GM19238 (cell line): Measurements from ENCODE around the gene RASA3.
"Not testable (repeated sequence)": the region's sequence is repeated elsewhere in the genome, so short reads cannot be mapped to it uniquely, and the experiment has no call there.

Experiments
- DNase-seq: peaks from one replicate; pipeline ENCODE4 v3.0.0; 2011; ENCODE audit warnings: low spot score; ENCODE audit not compliant: insufficient read length

The RASA3 gene

DNA sequence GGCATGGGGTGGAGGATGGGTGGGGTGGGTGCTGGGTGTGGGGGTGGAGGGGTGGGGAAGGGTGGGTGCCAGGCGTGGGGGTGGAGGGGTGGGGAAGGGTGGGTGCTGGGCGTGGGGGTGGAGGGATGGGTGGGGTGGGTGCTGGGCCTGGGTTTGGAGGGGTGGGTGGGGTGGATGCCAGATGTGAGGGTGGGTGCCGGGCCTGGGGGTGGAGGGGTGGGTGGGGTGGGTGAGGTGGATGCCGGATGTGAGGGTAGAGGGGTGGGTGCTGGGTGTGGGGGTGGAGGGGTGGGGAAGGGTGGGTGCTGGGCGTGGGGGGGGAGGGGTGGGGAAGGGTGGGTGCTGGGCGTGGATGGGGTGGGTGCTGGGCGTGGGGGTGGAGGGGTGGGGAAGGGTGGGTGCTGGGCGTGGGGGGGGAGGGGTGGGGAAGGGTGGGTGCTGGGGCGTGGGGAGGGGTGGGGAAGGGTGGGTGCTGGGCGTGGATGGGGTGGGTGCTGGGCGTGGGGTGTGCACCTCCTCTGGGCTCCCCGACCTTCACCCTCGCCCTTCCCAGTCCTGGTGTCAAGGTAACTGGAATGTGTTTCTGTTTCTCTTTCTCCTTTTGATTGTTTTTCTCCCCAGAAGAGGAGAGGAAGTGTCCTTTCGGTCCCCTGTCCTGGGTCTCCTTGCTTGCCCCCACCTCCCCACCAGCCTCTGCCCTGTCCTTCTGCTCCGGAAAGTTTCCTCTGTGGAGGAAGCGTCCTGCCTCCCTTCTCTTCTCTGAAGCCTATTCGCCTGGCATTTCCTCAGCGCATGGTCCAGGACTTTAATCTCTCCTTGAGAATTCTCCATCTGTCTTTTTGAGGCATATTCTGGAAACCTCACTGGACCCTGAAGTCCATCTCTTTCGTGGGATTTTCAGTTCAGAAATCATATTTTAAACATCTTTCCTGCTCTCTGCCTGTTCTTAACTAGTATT, 23.8 kb upstream of the RASA3 start:
- DNase-seq = no peak

DNA sequence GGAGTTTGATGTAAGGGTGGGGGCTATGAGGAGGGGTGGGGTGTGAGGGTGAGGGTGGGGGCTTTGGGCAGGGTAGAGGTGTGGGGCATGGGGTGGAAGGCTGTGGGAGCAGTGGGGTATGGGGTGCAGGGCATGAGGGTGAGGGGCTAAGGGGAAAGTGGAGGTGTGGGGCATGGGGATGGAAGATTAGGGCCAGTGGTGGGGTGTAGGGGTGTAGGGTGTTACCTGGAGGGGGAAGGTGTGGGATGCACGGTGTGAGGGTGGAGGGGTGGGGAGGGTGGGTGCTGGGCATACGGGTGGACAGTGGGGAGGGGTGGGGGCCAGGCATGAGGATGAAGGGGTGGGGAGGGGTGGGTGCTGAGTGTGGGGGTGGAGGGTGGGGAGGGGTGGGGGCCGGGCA, 22.9 kb upstream of the RASA3 start:
- no peak for DNase-seq

DNA sequence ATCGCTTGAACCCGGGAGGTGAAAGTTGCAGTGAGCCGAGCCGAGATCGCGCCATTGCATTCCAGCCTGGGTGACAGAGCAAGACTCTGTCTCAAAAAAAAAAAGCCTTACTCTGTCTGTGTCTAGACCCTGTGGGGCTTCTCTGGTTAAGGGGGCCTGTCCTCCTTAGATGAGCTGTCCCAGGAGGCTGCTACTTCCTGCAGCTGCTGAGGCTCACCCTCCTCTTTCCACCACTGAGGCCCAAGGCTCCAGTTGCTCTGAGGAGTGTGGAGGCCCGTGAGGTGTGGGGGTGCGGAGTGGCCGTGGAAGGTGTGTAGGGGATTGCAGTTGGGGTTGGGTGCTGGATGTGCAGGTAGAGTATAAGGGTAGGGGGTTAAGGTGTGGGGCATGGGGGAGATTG, 22.1 kb upstream of the RASA3 start:
- no peak for DNase-seq

DNA sequence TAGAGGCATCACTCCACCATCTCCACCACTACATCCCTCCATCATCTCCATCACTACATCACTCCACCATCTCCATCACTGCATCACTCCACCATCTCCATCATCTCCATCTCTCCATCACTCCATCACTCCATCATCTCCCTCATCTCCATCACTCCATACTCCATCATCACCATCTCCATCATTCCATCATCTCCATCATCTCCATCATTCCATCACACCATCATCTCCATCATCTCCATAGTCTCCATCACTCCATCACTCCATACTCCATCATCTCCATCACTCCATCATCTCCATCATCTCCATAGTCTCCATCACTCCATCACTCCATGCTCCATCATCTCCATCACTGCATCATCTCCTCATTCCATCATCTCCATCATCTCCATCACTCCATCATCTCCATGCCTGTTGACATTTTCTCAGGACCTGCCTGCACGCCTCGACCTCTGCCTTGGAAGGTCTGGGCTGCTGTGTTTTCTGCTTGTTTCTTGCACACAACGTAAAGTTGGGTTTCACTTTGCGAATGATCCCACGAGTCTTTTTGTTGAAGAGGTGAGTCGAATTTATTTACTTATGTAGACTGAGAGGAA, 21.2 kb upstream of the RASA3 start:
- DNase-seq = no peak

DNA sequence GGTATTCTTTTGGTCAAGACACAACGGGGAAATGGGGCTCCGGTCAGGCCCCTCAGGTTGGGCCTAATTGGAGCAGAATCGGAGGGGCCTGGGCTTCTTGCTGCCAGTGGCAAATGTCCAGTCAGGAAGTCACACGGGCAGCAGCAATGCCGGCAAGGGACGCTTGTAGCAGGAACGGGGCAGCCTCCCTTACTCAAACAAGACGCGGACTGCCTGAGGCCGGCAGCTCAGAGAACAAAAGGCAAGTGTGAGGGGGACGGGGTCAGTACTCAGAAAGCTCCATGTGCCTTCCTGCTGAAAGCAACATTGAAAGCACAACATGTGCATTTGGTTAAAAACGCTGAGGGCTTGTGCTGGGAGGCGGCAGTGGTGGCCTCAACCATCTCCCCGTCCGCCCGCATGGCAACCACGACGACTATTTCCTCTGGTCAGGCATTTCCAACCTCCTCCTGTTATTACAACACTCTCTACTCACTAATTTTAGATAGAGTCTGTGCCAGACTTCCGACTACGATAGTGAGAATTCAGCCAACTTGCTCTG, 20.5 kb upstream of the RASA3 start:
- no peak for DNase-seq

DNA sequence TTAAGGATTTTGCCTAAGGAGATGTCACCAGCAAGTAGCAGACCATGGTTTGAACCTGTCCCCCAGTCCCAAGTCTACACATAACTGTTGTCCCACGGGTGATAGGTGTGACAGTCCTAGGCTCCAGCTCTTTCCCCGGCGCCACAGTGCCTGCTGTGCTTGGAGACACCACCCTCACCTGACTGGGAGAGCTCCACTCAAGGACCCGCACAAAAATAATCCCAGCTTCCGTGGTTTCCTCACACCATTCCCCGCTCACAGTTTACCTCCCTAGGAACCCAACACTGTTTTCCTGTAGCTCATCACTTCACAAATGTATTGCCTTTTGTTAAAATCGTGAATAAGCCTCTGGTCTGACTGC, 19.8 kb upstream of the RASA3 start:
- no peak for DNase-seq

DNA sequence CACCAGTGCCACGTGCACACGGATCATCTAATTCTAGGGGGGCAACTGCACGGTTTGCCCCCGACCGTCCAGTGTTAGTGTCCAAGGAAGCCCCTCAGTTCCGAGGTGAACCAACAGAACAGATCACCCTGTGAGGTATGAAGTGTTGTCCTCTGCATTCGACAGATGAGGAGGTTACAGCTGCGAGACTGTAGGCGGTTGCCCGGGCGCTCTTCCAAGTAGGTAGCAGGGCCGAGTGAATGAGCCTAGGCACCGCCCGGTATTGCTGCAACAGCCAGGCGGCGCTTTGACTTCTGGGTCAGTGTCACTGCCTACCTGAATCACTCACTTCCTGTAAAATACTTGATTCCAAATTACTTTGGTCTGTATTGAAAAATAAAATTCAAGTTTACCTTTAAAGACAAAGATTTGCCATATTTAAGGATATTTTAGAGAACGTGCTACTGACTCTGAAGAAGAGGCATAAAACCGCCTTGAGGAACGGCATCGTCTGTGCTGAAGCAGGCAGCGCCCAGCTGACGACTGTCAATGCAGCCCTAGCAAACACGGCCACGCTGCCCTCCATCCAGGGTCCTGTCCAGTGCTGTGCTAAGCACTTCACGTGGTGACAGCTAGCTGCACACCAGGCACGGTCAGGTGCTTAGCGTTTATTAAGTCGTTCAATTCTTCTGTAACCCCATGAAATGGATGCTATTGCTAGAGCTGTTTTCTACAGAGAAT, 19.3 kb upstream of the RASA3 start:
- no peak for DNase-seq

DNA sequence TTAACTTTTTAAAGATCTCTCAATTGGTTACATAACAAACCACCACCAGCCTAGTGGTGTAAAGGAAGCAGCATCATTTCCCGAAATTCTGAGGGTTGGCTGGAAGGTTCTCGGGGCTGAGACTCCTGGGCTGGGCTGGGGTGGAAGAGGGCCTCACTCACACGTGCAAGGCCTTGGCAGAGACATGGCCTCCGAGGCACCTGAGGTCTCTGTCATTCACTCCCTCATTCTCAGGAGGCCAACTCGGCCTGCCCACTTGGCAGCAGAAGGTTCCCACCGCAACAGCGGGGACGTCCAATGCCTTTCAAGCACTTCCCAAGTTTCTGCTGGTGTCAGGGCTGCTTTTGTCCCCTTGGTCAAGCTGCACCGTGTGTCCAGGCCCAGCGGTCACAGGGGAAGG, 18.6 kb upstream of the RASA3 start:
- no peak for DNase-seq

DNA sequence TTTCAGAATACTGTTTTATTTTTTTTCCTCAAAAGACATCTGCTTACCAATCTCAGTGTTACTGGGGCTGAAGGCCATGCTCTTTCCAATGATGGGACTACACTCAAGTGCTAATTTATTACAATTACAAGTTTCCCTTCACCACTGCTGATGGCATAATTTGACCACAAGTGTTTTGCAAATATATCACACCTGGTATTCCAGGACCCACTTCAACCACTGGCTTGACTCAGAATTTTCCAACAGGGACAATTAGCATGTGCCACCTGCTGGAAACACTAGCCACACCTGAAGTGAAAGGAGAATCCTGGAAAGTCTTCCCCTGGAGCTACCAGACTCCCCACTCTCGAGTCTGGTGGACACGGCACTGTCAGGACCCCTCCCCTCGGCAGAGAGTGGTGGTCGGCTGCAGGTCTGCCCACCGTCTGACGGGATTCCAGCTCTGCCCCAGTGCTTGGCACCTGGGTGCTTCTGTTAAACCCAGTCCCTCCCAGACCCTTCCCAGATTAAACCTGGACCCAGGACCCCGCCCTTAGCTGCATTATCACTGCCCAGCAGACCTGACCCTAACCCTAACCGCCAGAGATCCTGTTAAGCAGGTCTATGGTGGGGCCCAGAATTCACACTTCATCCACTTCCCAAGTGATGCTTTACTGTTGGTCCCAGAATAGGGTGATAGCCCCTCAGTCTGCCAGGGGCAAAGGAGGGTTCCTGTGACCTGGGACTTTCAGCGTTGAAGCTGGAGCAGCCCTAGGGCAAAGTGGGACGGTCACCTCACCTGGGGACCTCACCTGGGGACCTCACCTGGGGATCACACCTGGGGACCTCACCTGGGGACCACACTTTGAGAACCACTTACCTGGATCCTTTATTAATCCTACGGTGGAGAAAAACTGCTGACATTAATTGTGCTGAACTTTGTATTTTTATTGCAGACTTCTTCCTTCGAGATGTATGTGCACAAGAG, 17.6 kb upstream of the RASA3 start:
- DNase-seq = no peak

DNA sequence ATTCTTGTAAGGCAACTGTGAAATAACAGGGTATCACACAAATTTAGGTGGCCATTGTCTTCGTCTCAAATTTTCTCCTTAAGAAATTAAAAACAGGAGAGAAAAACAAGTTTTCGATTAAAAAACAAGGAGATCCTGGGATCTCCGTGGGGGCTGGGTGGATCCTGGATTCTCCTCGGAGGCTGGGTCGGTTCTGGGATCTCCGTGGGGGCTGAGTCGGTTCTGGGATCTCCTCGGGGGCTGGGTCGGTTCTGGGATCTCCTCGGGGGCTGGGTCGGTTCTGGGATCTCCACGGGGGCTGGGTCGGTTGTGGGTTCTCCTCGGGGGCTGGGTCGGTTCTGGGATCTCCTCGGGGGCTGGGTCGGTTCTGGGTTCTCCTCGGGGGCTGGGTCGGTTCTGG, 16.5 kb upstream of the RASA3 start:
- DNase-seq = not testable (repeated sequence)

DNA sequence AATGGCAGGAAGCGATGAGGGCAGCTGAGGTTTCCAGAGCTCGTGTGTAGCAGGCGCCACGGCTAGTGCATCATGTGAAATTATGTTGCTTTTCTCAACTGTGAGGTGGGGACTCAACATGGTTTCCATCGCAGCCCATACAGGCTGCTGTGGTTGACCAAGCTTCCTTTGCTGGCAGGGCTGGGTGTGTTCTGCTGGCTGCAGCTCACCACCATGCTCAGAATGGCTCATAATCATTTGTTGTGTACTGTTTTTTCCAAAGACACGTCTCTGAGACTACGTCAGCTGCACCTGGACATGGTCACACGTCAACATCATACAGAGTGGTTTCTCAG, 16.1 kb upstream of the RASA3 start:
- DNase-seq = peak; percentile 59

DNA sequence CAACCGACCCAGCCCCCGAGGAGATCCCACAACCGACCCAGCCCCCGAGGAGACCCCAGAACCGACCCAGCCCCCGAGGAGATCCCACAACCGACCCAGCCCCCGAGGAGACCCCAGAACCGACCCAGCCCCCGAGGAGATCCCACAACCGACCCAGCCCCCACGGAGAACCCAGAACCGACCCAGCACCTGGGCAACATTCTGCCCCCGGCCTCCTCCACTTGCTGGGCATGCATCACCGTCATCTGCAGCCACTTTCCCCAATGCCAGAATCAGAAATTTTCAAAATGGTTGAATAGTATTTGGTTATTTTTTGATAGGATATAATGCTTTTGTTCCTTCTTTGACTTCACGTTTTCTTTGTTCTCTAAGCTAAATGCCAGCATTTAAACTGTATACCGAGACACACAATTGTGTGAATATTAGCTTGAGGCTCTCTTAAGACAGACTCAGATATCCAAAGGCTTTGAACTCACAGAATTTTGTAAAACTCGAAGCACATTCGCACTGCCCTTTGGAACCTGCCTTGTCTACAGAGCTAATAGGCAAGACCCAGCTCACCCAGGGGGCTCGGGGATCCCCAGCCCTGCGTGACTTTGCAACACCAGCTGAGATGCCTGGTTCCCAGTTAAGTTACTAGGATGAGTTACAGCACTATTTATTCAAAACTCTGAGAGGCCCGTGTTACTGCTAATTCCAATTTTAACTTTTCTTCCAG, 15.5 kb upstream of the RASA3 start:
- no peak for DNase-seq

DNA sequence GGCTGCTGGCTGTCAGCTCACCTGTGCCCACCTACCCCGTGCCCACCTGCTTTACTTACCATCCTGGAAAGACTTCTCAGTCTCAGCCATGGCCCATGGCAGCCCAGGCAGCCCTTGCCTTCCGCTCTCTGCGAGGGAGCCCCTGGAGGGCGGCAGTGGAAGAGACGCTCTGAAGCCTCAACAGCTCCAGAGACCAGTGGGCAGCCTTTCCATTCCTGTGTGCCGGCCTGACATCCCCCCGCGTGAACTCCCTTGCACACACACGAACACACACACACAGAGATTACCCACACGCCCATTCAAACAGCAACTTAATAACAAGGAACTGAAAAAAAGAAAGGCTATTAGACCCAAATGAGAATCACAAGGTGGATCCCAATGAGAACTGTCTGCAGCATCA, 14.2 kb upstream of the RASA3 start:
- no peak for DNase-seq

DNA sequence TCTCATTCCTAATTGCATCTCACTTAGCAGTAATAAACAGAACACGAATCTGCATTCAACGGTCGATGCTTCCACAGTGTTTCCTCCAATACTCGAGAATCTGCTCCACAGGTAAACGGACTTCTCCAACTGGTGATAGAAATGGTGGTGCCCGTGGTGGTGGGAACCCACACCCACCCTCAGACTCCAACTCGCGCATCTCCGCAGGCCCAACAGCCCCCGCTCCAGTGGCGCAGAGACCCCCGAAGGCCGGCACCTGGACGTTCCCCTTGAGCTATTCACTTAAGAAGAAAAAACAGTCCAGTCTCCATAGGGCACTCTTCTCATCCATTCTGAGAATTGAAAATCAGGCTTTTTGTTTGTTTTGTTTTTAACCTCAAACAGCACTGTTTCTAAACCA, 13.8 kb upstream of the RASA3 start:
- DNase-seq = no peak

DNA sequence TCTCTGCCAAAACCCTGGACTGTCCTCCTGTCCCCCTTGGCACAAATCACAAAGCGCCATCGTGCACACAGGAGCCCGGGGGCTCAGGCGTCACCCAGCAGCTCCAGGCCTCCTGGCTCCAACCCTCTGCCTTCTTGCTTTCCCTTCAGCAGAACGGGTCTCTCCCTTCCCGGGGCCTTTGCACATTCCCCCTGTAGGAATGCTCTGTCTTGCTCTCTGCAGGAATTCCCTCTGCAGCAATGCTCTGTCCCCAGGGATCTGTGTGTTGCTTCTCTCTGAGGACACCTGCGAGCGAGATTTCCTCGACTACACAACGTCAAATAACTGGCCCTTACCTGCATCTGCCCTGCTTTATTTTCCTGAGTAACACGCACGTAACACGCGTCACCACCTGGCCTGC, 13.3 kb upstream of the RASA3 start:
- DNase-seq = no peak

DNA sequence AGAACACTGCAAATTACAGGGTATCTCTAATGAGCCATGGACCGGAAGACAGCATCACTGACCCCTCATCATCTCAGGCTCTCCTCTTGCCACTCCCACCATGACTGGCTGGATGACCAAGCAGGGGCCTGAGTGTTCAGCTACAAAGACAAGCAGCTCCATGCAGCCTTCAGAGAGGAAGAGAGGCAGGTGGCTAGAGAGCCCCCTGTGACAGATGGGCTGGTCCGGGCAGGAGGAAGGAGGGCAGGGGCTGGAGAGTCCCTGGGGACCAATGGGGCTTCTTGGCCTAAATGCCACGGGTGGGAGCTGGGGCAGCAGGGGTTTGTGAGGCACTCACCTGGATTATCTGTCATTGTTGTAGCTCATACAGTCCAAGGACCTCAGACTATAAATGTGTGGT, 12.8 kb upstream of the RASA3 start:
- DNase-seq = no peak

DNA sequence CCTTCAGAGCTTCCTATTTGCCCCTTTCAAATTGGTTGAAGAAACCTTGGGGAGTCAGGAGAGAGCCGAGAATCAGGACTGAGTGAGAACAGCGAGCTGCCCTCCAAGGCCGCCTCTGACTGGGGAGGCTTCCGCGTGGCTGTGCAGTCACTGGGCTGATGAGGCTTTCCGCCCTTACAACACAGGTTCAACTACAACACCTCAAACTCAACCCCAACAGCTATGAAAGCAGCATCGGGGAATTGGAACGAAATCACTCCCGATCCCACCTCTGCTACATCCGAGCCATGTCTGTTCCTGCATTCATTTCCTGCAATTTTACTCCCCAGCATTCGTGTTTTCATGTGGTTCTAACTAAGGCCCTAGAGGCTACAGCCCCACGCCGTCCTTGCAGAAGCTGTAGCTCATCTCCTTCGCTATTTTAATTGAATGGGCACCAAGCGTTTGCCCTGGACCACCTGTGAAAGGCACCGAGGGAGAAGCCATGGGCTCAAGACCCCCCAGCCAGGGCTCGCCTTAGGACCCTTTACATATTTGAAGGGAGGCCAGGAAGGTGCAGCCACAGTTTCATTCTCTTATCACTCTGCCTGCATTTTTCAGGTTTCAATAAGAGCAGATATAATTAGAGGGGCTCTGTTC, 12.3 kb upstream of the RASA3 start:
- no peak for DNase-seq

DNA sequence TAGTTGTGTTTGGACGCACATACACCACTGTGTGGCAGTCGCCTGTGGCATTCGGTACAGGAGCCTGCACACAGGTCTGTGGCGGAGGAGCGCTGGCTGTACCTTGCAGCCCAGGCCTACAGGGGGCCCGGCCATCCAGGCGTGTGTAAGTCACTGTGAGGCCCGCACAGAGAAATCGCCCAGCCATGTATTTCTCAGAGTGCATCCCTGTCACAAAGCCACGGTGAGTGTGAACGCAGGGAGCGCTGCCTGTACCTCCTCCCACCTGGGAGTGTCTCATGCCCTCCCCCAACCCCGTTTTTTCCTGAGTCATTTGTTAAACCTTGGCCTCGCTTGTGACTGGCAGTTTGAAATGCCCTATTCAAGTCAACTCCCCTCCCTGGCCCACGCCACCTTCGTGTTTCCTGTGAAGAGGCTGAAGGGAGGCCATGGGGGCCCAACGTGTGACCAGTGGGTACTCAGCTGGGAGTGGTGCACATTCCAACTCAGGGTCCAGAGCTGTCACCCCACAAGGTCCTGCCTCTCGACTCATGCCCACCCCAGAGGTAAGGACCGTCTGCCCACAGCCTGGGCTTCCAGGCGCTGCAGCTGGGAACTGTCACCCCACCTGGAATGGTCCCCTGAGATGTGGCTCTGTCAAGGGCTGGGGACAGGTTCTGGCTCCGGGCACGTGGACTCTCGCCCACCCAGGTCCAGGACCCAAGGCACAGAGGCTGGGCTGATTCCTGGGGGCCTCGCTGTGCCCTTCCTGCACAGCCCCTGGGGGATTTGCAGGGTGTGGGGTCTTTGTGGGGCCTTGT, 11.6 kb upstream of the RASA3 start:
- no peak for DNase-seq
